Brain microvascular endothelial cell (primary cell): ENCODE measurements around the gene CARD18.

ENCODE experiments used
- DNase-seq: peaks from one replicate; pipeline ENCODE4 v3.0.0-alpha.2; 2020
- H3K27ac ChIP-seq: fragments of 250-450 bp; sonication (Bioruptor Pico); 2 replicates; pipeline ENCODE4 v1.5.1; 2020; ENCODE audit warnings: mild to moderate bottlenecking, moderate library complexity
- H3K27me3 ChIP-seq: fragments of 250-450 bp; sonication (Bioruptor Pico); replicated peaks from 2 replicates; pipeline ENCODE4 v1.5.1; 2020; ENCODE audit warnings: mild to moderate bottlenecking
- H3K36me3 ChIP-seq: fragments of 250-450 bp; sonication (Bioruptor Pico); replicated peaks from 2 replicates; pipeline ENCODE4 v1.5.1; 2020; ENCODE audit warnings: mild to moderate bottlenecking
- H3K4me3 ChIP-seq: 2 replicates; pipeline ENCODE4 v1.5.1; 2011; ENCODE audit warnings: low read depth, mild to moderate bottlenecking, control low read depth, low read length, moderate library complexity
- in situ Hi-C: cut with HindIII; loops from 2 replicates; pipeline ENCODE4 v1.10.0; 2017; ENCODE audit warnings: low sequenced_read_pairs, low pct_ligation_motif_present
- TF ChIP-seq, protein P1 (sequence below): IDR thresholded peaks from 2 replicates; pipeline ENCODE4 v1.5.1; 2011; ENCODE audit warnings: low read depth, mild to moderate bottlenecking, moderate library complexity, low read length, control low read depth, inconsistent platforms; ENCODE audit errors: missing control alignments

Gene CARD18

DNA sequence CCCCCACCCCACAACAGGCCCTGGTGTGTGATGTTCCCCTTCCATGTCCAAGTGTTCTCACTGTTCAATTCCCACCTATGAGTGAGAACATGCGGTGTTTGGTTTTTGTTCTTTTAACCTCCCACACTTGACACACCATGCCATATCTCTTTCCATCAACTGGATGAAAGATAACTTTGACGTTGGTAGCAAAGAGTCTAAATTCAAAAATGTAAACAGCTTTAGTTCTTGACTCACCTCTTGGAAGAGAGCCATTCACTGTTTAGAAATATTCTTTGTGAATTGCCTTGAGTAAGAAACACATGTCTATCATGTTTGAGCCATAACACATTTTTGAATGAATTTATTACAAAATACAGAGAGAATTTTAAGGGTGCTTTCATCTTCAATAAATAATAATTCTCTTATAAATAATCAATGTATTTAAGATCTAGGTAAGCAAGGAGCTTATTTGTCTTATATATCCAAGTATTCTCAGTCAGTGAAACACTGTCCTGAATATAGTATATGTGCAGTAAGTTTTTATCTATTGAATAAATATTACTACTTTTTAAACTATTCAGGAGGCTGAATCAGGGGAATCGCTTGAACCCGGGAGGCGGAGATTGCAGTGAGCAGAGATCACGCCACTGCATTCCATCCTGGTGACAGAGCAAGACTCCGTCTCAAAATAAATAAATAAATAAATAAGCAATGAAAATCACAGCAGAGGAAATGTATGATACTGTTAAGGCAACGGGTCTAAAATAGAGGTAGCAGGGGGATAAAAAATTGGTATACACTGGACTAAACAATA is 6.7 kb downstream of the CARD18 start:
- Histone ChIP-seq H3K27ac (peak overlapping the region; percentile 88), H3K27me3 (no peaks in the 10 kb centered on the region), H3K36me3 (no peaks in the 10 kb centered on the region), H3K4me3 (no peak overlapping the region)
- in situ Hi-C loops, result no loop called here
- peak; percentile 95 for DNase-seq
- TF ChIP-seq, protein P1, sequence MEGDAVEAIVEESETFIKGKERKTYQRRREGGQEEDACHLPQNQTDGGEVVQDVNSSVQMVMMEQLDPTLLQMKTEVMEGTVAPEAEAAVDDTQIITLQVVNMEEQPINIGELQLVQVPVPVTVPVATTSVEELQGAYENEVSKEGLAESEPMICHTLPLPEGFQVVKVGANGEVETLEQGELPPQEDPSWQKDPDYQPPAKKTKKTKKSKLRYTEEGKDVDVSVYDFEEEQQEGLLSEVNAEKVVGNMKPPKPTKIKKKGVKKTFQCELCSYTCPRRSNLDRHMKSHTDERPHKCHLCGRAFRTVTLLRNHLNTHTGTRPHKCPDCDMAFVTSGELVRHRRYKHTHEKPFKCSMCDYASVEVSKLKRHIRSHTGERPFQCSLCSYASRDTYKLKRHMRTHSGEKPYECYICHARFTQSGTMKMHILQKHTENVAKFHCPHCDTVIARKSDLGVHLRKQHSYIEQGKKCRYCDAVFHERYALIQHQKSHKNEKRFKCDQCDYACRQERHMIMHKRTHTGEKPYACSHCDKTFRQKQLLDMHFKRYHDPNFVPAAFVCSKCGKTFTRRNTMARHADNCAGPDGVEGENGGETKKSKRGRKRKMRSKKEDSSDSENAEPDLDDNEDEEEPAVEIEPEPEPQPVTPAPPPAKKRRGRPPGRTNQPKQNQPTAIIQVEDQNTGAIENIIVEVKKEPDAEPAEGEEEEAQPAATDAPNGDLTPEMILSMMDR, result no peak

GRCh38 chr11:105130189-105130813 is 9.3 kb downstream of the CARD18 start:
- no peak overlapping the region for H3K27ac ChIP-seq
- no peak overlapping the region for H3K4me3 ChIP-seq
- no peaks in the 10 kb centered on the region for H3K27me3 ChIP-seq
- in situ Hi-C loops, result no loop called here
- no peak for DNase-seq
- H3K36me3 ChIP-seq, result no peaks in the 10 kb centered on the region
- TF ChIP-seq, protein P1, result no peak

DNA sequence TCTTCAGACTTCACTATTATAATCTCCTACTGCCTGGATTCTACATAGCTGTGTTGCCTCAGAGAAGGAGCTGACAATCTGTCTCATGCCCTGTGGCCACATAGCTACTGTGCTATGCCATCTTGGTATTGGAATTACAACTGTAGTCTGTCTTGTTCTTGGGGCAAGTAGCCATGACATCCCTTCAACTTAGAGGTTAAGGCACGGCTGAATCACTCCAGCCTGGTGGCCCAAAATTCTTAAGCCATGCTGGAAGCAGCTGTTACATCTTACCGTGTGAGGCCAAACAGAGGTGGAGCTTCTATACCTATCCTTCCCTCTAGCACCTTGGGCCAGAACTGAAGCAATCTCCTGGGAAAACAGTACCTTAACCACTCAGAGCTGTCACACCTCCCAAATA is 14.8 kb downstream of the CARD18 start:
- DNase-seq, result no peak
- TF ChIP-seq, protein P1, result no peak
- in situ Hi-C loops, result no loop called here
- no peaks in the 10 kb centered on the region for H3K36me3 ChIP-seq
- no peak overlapping the region for H3K4me3 ChIP-seq
- no peaks in the 10 kb centered on the region for H3K27me3 ChIP-seq
- no peak overlapping the region for H3K27ac ChIP-seq

GRCh38 chr11:105111145-105111944 is 28.2 kb downstream of the CARD18 start:
- H3K27ac ChIP-seq, result no peak overlapping the region
- in situ Hi-C loops, result no loop called here
- no peaks in the 10 kb centered on the region for H3K27me3 ChIP-seq
- DNase-seq, result no peak
- no peak overlapping the region for H3K4me3 ChIP-seq
- no peaks in the 10 kb centered on the region for H3K36me3 ChIP-seq
- TF ChIP-seq, protein P1, result no peak

DNA sequence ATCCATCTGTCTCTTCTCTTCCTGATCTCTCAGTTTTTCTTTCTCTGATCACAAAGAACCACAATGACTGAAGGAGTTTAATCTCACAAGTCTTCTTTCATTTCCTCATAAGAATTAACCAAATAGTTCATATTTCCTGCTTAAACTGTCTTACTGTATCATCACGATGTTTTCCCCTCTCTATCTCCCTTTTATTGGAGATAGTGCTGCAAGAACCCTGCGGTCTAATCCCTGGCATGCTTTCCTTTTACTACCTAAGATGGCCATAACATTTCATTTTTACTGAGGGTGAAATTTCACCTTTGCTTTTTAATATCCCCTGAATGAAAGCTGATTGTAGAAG is 28.9 kb downstream of the CARD18 start:
- Histone ChIP-seq H3K27ac (no peak overlapping the region), H3K4me3 (no peak overlapping the region), H3K27me3 (no peaks in the 10 kb centered on the region), H3K36me3 (no peaks in the 10 kb centered on the region)
- no peak for DNase-seq
- TF ChIP-seq, protein P1, result no peak
- in situ Hi-C loops, result no loop called here
